Kasumi-1 (cell line): ENCODE data around the gene E2F3.
A peak's percentile ranks its signal among the peaks of the same experiment; 100 is the strongest.

Experiments
- DNase-seq, 2 experiments: peaks; one replicate each; lab custom pipeline; 2025; lab: John Stamatoyannopoulos, UW

Gene E2F3

GRCh38 chr6:20402342-20403069 is 827 bp downstream of the E2F3 start:
- DNase-seq, result peak; percentile 82 to 91

DNA sequence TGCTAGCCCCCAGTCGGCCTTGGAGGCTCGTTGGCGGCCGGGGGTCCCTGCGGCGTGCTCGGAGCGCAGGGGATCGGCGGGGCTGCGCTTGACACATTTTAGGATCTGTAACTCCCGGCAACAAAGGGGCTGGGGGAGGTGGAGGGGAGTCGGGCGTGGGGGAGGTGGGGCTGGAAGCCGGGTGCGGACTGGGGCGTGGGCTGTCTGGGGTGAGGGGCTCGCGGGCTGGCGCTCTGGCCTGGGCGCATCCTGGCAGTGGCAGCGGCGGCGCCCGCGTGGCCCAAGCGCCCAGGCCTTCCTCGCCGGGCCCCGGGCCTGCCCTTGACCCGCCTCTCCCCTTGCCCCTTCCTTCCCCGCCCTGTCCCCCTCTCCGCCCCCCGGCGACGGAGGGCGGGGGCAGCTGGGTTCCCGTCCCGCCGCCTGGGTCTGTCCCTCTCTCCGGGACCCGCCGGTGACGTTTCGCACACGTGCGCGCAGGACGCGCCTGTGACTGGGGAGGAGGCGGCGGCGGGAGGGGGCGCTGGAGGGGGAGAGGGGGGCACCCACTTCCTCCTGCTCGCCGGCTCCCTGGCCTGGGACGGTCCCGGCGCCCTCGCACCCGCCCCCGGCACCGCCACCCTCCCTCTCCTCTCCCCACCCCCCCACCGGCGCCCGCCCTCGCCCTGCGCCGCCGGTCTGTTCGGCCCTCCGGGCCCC is 1.5 kb downstream of the E2F3 start:
- peak; percentile 87 to 89 for DNase-seq

DNA sequence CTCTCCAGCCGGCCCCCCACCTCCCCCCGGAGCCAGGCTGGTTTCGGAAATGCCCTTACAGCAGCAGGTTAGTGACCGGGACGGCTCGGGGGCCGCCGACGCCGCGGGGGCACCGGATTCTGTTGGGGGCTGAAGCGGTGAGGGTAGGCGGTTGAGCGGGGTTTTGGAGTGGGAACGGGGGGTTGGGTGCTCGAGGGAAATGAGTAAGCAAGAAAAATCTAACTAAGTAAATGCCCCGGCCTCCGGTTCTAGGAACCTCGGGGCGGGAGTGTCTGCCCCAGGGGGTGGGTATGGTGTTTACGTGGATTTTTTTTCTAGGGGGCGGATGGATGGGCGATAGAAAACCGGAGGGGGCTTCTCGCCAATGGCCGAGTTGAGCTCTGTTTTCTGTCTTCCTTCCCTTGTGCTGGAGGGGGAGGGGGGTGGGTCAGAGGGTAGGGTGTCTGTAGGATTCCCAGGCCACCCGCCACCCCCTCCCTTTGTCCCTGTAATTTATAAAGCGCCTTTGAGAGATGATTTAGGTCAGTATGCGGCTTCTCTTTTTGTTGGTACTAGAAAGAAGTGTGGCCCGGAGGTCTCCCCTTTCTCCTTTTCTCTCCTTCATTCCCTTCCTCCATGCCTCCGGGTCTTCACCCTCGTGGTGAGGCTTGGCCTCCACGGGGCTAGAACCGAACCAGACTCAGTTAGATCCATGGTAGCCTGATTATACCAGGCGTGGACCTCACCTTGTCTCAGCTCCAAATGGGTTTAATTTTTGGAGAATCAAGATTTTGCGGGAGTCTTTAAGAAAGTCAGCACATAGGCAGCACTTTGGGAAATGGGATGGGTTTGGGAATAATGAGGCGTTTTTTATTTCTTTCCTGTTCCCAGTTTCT is 2.3 kb downstream of the E2F3 start:
- DNase-seq, result peak; percentile 39 to 51

- peak; percentile 89 to 93 for DNase-seq
These were observed 3.0 kb downstream of the E2F3 start for GRCh38 chr6:20404641-20405032.

DNA sequence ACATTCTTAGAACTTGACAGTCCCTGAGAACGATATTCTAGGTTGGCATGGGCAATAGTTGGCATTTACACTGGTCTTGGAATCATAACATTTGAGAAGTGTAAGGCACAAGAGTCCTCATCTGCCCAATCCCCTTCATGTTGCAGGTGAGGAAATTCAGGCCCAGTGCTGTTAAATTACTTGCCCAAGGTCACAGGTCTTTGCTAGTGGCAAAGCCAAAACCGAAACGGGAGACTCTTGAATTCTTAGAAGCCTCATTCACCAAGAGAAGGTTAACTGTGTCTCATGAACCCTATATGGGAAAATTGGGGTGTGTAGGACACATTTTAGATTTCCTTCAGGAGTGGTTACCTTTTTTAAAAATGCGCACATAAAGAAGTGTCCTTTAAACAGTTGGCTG is 7.2 kb downstream of the E2F3 start:
- DNase-seq, result no peak

DNA sequence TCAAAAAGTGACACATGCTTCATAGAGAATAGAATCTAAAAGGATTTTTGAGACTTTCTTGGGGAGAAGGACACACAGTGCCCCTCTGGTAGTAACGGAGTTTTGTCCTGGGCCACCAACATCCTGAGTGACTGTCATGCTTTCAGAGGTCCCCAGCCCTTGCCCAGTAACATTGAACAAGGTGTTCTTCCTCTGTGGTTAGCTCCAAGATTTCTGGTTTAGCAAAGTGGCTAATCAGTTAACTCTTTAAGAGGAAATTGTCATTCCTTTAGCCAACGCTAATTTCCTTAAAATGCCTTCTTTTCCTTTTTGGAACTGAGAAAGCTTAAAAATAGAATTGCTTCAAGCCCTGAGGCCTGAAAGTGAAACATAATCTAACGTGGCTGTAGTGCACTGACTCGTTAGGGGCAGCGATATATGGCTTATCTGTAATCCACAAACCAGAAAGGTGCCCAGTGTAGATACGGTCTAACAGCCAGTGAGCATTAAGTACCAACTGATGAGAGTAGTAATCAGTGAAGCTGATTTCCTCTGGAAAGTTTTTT is 7.8 kb downstream of the E2F3 start:
- DNase-seq, result peak; percentile 22 to 49

- DNase-seq, result no peak
These were observed 9.9 kb downstream of the E2F3 start for GRCh38 chr6:20411544-20411943.

DNA sequence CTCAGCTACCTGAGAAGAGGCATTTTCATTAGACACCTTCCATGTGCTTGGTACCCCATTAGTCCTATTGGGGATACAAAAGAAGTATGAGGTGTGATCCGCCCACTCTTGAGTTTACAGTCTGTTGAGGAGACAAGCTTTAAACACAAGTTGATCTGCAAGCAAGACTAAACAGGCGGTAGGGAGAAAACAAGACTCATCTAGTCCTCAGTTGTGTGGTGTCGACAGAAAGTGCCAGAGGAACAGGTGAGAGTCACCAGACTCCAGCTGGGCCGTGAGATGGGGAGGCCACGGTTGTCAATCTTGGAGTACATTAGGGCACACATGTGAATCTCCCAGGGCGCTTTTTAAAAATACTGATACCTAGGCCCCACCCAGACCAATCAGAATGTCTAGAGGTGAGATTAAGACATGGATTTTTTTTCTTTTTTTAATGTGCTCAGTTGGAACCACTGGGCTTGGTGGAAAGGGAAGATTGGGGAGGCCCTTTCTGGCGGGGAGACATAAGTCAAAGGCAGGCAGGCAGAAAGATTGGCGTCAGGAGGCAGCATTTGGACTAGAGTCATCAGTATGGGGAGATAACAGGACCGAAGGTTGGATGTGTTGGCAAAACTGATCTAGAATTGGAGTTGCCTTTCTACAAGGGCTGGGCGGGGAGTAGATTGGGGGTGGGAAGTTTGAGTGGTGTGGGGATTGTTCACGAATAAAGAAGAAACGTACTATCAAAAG is 10.4 kb downstream of the E2F3 start:
- DNase-seq, result no peak

DNA sequence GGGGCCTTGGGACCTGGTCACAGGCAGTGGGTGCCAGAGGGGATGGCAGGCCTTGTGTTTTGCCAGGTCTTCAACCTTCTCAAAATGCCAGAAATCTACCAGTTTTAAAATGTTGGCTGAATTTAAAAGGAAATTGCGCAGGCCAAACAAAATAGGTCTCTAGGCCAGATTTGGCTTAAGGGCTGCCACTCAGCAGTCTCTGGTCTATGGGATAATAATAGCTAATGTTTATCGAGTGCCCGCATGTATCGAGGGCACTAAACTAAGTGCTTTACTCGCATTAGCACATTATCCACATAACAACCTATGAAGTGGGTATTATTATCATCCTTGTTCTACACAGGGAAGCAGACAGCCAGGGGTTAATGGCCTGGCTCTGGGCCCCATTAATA is 11.0 kb downstream of the E2F3 start:
- DNase-seq, result no peak

- no peak for DNase-seq
These were observed 12.1 kb downstream of the E2F3 start for GRCh38 chr6:20413826-20414225.

DNA sequence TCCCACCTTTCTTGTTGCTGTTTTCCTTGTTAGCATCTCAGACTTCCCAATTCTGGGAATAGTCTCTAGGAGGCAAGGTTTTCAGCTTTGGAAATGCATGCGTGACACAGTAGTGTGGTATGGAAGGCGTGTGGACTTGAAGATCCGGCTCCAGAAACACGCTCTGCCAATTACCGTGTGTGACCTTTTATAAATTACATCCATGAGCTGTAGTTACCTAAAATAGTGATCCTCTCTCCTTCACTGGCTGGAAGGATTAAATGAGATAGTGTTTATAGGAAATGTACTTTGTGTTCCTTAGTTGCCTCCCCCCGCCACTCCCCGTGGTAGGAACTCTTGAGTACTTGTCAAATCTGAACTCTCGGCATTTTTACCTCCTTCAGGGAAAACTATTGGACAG is 13.0 kb downstream of the E2F3 start:
- no peak for DNase-seq

- no peak for DNase-seq
These were observed 13.6 kb downstream of the E2F3 start for GRCh38 chr6:20415304-20415703.

GRCh38 chr6:20415712-20416454 is 14.2 kb downstream of the E2F3 start:
- no peak for DNase-seq

- peak; percentile 19 to 34 for DNase-seq
These were observed 15.1 kb downstream of the E2F3 start for GRCh38 chr6:20416567-20417345.

DNA sequence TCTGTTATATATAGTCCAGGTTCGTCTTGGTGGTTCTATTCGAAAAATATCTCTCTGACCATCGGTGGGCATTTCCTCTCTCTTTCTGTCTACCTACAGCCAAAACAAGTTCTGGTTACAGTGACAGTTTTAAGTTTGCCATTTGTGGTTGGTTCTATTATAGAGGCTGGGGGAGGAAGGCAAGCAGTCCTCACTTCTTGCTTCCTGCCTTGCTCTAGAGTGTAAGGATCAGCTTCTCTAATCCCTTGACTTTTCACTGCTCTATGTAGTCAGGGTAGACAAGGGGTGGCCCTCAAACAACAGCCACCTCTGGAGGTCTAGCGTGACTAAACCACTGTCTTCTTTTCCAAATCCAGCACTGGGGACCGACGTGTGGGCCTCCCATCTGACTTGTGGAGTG is 16.1 kb downstream of the E2F3 start:
- peak; percentile 73 to 79 for DNase-seq

DNA sequence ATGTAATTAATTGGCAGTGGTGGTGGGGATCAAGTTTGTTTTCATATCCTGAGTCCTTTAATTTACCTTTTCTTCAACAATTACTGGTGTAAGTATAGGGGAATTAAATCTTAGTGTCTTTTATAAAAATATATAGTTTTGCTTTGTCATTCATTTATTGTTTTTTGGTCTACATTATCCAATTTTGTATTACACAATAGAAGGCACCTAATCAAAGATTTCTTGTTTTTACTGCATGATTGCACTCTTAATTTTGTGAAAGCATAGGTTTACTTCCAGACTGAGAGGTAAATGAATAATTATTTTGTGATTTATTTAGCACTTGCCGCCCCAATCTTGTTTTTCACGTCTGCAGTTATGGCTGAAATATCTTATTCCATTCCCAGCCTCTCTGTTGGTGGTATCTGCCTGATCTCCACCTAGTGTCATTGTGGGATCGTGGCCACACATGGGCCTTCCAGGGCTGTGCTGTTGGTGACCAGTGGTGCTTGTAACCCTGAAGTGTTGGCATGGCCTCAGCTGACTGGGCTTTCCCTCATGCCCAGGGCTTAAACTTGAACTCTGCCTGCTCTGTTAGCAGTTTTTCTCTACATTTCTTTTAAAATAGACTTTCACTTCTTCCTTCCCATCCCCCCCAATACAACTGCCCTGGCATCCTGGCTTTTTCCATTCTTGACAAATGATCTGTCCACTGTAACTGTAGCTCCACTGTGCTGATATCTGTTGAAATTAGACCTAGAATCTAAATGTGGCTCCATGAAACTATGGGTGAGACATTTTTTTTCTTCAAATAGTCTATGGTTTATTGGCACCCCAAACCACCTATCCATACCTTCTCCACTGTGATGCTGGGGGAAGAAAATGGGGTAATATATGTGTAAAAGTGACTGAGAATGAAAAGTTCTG is 24.8 kb downstream of the E2F3 start:
- no peak for DNase-seq

DNA sequence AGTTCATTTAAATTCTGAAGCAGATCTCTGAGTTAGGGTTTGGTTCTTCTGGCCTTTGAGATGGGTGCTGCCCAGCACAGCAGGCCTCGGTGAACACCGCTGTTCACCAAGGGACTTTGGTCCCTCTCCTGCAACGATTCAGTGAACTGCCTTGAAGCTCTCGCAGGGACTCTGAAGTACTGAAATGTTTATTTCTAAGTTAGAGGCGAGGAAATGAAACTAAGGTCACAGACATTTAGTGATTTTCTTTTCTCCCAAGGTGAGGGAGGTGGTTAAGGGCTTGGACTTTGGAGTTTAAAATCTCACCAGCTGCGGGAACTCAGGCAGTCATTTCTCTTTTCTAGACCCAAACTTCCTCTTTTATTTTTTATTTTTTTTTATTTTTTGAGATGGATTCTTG is 26.2 kb downstream of the E2F3 start:
- no peak for DNase-seq

- DNase-seq, result no peak
These were observed 31.0 kb downstream of the E2F3 start for GRCh38 chr6:20432692-20433091.

GRCh38 chr6:20433321-20433720 is 31.6 kb downstream of the E2F3 start:
- no peak for DNase-seq
